GM19324 (cell line): ENCODE measurements around the gene NTM.

Experiments used
- ATAC-seq: cut with Tn5 transposase; IDR thresholded peaks from one replicate; pipeline ENCODE4 v1.9.1; 2021; ENCODE audit warnings: mild to moderate bottlenecking, moderate library complexity; ENCODE audit not compliant: unreplicated experiment, low FRiP score

NTM gene

GRCh38 chr11:131458421-131458820 lies 88.0 kb downstream of the NTM start:
- no peak for ATAC-seq

DNA sequence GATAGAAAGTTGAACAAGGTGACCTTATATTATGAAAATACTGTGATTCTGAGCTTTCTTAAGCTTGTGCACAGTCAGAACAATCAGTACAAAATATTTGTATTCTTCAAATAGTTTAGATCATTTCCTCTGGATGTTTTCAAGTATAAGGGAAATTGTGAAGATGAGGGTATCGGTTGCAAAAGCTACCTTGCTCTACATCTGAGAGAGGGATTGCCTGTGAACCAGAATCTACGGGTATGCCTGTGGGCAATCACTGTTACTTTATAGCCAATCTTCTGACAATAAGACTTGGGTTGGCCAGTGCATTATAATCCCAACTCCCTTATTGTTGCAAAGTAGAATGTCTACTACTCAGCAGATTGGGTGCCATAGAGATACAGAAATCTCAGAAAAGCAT lies 90.5 kb downstream of the NTM start:
- no peak for ATAC-seq

DNA sequence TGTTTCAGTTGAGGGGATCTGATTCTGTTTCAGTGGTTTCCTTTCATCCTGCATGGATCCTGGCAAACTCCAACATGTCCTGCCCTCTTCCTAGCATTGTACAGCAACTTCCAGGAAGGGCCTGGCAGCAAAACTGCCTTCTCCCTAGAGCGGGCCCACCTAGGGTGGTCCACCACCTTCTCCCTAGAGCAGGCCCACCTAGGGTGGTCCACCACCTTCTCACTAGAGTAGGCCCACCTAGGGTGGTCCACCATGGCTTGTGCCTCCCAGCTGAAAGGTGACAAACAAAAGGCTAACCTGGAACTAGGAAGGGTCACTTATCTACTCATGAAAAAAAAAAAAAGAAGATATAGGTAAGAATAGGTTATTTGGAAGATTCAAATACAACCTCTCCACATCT lies 92.2 kb downstream of the NTM start:
- no peak for ATAC-seq

GRCh38 chr11:131463162-131463561 lies 92.7 kb downstream of the NTM start:
- ATAC-seq = no peak

DNA sequence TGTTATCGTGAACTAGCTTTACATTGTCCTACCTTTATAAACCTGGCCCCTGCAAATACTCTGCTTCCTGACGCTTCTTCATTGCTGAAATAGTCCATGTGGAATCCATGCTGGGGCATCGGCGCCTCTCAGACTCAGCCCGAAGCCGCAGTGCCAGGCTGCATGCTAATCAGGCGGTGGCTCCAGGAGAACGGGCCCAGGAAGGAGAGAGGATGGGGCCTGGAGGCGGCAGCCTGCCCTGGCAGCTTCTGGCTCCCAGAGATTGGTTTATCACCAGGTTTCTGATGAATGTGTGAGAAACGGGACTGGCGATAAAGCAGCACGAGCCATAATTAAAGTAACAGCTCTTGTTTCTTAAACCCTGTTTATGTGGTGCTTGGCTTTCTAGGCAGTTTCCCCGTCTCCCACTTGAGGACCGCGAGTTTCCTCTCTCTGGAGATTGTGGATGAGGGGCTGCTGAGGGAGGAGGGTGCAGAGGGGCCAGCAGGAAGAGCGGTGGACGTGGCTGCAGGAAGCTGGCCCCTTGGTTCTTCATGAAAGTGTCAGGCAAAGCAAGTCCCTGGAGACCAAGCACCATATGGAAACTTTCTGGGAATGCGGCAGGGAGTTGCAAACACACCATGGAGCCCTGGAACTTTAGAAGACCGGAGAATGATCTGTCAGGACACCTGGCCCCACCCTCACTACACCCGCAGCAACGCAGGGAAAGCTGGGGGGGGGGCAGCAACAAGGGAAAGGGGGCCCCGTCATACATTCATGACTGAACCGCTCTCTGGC lies 93.4 kb downstream of the NTM start:
- ATAC-seq = no peak

DNA sequence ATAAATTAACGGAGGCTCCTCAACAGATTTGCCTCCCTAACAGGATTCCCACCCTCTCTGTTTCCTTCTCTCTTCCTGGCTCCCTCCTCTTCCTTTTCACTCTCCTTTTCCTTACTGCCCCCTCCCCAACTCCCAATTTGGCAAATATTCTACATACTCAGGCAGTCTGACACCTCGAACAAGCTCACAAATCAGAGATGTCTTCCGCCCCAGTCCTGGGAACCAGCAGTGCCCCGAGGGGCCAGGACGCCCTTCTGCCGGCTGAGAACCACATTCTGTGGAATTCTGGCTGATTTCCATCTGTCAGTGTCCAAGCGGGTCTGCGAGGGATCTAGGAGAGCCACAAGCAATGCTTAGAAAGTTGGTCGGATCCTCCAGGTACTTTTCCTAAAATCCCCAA lies 94.0 kb downstream of the NTM start:
- no peak for ATAC-seq

GRCh38 chr11:131465039-131465438 lies 94.6 kb downstream of the NTM start:
- no peak for ATAC-seq

- ATAC-seq = no peak
Measured at GRCh38 chr11:131465746-131466145, 95.3 kb downstream of the NTM start.

- ATAC-seq = no peak
Measured at GRCh38 chr11:131467645-131468394, 97.4 kb downstream of the NTM start.

DNA sequence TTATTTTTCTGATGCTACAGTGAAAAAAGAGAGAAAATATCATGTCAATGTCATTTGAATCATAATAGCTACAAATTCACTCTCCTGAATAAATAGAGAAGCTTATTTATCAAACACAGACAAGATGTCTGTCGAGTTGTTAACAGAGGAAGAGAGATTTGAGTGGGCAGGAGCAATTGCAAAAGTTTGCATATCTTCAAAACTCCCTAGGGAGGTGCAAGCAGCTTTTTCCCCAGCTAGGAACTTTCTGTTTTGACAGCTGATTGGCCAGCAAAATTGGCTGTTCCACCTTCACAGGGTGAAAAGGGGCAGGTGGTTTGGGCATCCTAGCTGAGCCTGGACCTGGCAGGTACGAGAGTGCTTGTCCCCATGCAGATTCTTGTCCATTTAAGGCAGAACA lies 98.2 kb downstream of the NTM start:
- no peak for ATAC-seq

GRCh38 chr11:131470216-131470925 lies 100.0 kb downstream of the NTM start:
- no peak for ATAC-seq

DNA sequence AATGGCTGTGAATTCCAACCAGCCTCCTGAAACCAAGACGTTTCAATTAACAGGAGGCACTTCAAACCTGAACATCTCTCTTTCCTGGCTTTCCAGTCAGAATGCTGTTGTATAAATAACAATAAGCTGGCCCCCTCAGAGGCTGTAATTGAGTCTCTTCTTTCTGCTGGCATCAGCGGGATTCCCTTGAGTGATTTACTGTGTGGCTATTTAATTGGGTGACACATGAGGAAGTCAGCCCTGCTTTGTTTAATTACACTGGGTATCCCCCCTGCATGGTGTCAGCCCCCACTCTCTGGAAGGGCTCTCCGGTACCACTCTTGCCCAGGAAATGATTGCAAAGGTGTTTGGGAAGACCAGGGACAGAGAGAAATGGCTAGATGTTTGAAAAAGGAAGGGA lies 101.6 kb downstream of the NTM start:
- no peak for ATAC-seq

DNA sequence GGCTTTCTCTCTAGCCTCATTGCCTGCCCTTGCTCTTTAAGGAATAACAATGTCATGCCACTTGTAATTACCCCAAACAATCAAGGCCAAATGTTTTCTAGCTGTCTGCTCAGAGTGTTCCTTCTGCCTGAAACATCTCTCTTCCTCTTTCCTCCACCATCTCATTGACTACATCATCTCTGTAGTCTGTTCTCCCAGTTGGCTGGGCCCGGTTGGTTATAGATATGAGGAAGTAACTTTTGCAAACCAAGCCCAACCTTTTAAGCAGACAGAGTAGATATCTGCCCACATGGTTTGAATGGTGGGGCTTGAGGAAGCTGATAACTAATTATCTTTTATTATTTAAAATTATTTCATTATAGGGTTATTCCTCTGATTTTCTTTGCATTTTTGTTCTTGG lies 104.5 kb downstream of the NTM start:
- ATAC-seq = no peak

DNA sequence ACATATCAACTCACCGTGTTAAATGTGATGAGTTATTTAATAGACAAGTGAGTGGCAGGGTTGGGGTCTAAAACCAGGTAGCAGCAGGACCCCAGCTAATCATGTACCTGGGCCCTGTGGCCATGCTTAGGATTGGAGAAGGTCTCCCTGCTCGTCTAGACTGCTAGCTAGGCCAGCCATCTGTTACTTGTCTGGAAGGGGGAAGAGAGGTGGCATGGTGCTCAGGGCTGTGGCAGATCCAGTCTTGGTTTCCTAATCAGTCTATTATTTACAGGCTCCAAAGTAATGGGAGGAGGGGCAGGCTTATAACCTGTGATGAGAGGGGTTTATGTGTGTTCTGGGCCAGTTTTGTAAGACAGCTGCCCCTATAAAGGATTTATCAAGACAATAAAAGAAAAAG lies 105.9 kb downstream of the NTM start:
- ATAC-seq = no peak

DNA sequence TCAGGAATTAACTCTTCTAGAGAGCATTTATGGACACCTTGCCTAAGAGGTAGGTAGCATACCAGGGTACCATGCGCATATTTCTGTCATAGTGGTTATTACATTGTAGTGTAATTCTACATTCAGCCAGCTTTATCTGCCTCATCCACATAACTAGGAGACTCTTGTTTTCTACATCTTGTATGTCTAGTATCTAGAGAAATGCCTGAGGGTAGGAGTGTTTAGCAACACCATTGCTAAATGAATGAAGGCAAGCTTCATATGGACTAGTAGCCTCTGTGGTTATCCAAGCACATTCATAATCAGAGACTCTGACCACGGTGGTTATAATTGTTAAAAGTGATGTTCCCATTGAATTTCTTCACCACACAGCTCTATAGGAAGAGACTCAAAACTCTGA lies 107.9 kb downstream of the NTM start:
- no peak for ATAC-seq

- no peak for ATAC-seq
Measured at GRCh38 chr11:131481303-131481702, 110.9 kb downstream of the NTM start.

DNA sequence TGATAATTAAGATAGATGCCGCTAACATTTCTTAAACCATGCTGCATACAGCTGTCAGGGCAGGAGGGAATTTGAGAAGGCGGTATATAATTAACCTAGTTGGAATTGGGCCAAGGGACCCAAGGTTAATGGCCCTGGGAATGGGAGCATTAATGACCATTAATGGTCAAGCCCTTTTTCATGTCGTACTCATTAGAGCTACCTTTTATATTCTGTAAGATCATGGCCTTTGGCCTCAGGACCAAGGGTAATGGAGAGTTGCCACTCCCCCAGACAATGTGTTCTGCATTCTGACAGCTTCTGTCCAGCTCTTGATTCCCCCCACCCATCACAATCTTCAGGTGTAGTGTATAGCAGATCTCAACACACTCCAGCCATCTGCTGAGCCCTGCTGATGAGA lies 111.6 kb downstream of the NTM start:
- ATAC-seq = no peak

DNA sequence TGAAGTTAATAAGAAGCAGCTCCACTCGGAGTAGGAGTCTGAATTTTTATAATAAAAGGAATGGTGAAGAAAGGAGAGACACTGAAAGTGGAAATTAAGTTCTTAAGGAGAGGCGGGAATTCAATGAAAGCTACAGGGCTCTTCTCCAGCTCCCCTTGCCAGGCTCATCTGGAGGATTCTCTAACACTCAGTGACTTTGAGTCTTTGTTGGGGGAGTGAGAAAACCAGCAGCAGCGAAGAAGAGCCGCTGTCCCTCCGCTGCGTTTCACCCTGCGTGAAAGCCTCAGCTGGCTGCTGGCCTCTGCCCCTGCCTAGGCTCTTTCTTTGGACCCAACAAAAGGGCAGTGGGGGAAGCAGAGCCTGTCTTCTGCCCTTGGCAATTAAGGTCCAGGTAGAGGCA lies 113.0 kb downstream of the NTM start:
- ATAC-seq = no peak

- no peak for ATAC-seq
Measured at GRCh38 chr11:131483877-131484276, 113.5 kb downstream of the NTM start.

GRCh38 chr11:131486100-131486499 lies 115.7 kb downstream of the NTM start:
- no peak for ATAC-seq

- ATAC-seq = no peak
Measured at GRCh38 chr11:131486937-131487635, 116.7 kb downstream of the NTM start.
